Omental fat pad (tissue), 4 donors: Measurements from ENCODE around the gene TICAM1. TPM values are rescaled to one million over a fixed set of nuclear protein-coding genes. Genes with fewer than 3 reads are reported as not detected.
"Not testable (repeated sequence)": the region's sequence is repeated elsewhere in the genome, so short reads cannot be mapped to it uniquely, and the experiment has no call there.

Experiments
- ATAC-seq: fragments of 150-250 bp; one replicate; pipeline ENCODE4 v1.9.1; 2016; ENCODE audit warnings: mild to moderate bottlenecking, moderate library complexity; ENCODE audit not compliant: low FRiP score
- DNase-seq: peaks from one replicate; pipeline ENCODE4 v3.0.0-alpha.2; 2019; ENCODE audit warnings: low spot score
- CTCF ChIP-seq, 3 donors: fragments of 450-650 bp; IDR thresholded peaks; one replicate each; pipeline ENCODE4 v1.5.1; 2016 to 2017; ENCODE audit warnings: antibody characterized with exemption in 3 of 3, mild to moderate bottlenecking in 3 of 3, moderate library complexity in 2 of 3
- total RNA-seq, 4 donors: library from RNA; depleted of rRNA; stranded (reverse); fragments of >200 nt; gene quantifications; one replicate each; pipeline ENCODE4 v1.1.0, GENCODE V29; 2016

TICAM1 gene
- total RNA-seq, 4 donors from 2014 or later: 4.1 to 8.5 (median 6.3) TPM

DNA sequence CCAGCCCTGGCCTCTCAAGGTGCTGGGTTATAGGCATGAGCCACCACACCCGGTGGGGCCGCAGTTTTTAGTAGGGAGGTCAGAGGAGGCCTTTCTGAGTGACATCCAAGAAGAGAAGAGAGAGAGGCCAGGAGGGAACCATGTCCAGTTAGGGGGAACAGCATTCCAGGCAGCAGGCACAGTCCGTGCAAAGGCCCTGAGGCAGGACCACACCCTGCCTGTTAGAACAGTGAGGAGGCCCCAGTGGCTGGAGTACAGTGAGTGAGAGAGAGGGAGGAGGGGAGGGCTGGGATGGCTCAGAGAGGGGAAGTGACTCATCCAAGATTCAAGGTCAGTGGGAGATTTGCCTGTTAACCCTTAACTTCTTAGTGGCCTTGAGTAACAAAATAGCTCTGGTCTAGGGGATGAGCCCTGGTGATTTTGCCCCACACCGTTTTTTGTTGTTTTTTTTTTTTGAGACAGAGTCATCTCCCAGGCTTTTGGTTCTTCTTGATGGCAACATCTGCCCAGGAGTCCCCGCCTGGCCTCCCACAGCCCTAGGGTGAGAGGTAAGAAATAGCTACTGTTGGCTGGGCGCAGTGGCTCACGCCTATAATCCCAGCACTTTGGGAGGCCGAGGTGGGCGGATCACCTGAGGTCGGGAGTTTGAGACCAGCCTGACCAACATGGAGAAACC lies 38.7 kb upstream of the TICAM1 start:
- DNase-seq: no peak
- ATAC-seq: no peak
- TF ChIP-seq CTCF (IDR thresholded peaks at IDR 0.05): no peak

GRCh38 chr19:4868286-4868834 lies 36.8 kb upstream of the TICAM1 start:
- TF ChIP-seq CTCF (IDR thresholded peaks at IDR 0.05): no peak
- ATAC-seq (no peak), DNase-seq (no peak)

DNA sequence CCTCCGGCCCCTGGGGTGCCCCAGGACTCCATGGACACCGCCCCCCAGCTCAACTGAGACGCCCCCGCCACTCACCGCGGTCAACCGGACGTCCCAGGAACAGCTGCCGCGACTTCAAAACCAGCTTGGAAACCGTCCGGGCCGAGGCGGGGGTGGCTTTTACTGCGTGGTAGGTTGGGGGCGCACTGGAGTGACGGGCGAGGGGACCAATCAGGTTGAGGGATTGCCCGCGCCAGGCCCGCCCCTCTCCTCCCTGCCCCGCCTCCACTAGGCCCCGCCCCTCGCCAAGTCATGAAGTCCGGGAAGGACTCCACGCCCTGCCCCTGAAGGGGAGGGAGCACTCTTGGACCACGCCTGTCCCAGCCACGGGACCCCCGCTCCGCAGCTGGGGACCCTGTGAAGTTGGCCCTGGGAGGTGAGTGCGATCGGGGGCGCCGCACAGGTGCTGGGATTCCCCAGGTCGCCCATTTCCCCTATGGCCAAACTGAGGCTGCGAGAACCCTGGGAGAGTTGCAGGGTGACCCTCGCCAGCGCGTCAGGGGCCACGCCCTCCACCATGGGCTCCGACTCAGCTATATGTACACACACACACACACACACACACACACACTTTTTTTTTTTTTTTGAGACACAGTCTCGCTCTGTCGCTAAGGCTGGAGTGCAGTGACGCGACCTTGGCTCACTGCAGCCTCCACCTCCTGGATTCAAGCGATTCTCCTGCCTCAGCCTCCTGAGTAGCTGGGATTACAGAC lies 36.2 kb upstream of the TICAM1 start, which contains the start of gene PLIN3:
PLIN3 (minus strand) TSS at position 134 of the 752 bp plus-strand sequence. CDS start 6,273 bp downstream, outside the sequence.
- ATAC-seq: peak; percentile 95

GRCh38 chr19:4866595-4867424 lies 35.3 kb upstream of the TICAM1 start:
- no peak for DNase-seq

More for the DNA sequence above, 36.2 kb upstream of the TICAM1 start, which contains the start of gene PLIN3:
- DNase-seq: peak; percentile 98
- TF ChIP-seq CTCF (IDR thresholded peaks at IDR 0.05): no peak

DNA sequence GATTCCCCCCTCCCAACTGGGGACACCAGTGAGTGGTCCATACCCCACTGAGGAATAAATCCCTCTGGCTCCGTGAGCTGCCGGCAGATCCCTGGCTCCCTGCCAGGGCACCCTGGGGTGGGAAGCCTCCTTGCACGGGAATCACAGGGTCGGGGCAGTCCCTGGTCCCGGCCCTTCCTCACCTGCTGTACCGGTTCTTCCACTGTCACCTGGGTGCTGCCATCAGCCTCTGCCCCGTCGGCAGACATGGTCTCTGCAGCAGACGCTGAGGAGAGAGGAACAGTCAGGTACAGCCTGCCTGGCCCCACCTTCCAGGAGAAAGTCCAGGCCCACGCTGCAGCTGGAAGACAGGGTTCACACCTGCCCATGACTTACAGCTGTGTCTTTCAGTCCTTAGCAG lies 29.6 kb upstream of the TICAM1 start:
- no peak for ATAC-seq
- no peak for DNase-seq
- TF ChIP-seq CTCF (IDR thresholded peaks at IDR 0.05): no peak

More at GRCh38 chr19:4866595-4867424, 35.3 kb upstream of the TICAM1 start:
- no peak for ATAC-seq
- TF ChIP-seq CTCF (IDR thresholded peaks at IDR 0.05): no peak

DNA sequence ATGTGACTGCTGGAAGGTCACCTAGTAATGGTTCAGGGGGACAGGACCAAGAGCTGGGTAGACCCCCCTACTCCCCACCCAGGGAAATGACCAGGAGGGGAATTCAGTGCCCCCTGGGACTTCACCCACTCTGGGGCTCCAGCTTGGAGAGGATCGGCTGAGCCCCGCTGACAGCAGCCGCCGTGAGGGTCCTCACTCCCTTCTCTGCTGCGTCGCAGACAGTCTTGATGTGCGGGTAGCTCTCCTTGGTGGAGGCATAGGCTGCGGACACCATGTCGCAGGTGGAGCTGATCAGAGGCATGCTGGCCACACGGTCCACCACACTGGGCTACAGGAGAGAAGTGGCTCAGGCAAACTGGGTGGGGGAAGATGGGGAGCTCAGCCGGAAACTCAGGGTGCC lies 28.2 kb upstream of the TICAM1 start:
- DNase-seq: no peak
- no peak for ATAC-seq
- no peak for TF ChIP-seq CTCF (IDR thresholded peaks at IDR 0.05)

- not testable (repeated sequence) for DNase-seq, ATAC-seq
Measured at GRCh38 chr19:4856468-4856867, 25.0 kb upstream of the TICAM1 start.

GRCh38 chr19:4853506-4853905 lies 22.0 kb upstream of the TICAM1 start:
- not testable (repeated sequence) for ATAC-seq

More at GRCh38 chr19:4853506-4853905, 22.0 kb upstream of the TICAM1 start:
- DNase-seq: not testable (repeated sequence)
